ACC112 (cell line): ENCODE data around the gene EIF4E.
"Not testable (repeated sequence)": the region's sequence is repeated elsewhere in the genome, so short reads cannot be mapped to it uniquely, and the experiment has no call there.

ENCODE experiments used
- H2AFZ ChIP-seq: fragments of 200-600 bp; sonication (generic); one replicate; pipeline ENCODE4 v1.6.0; 2017; ENCODE audit warnings: antibody characterized with exemption, low read length; ENCODE audit not compliant: unreplicated experiment
- H3K27ac ChIP-seq: fragments of 200-600 bp; sonication (generic); 2 replicates; pipeline ENCODE4 v1.5.1; 2014; ENCODE audit warnings: low read depth, mild to moderate bottlenecking, antibody characterized with exemption, low read length, moderate library complexity
- H3K27me3 ChIP-seq: fragments of 200-600 bp; sonication (generic); 2 replicates; pipeline ENCODE4 v1.6.1; 2014; ENCODE audit warnings: mild to moderate bottlenecking, antibody characterized with exemption, low read length, moderate library complexity, mixed read lengths; ENCODE audit not compliant: insufficient read depth
- H3K36me3 ChIP-seq: fragments of 200-600 bp; sonication (generic); 2 replicates; pipeline ENCODE4 v1.6.1; 2016; ENCODE audit warnings: mild to moderate bottlenecking, antibody characterized with exemption, low read length, moderate library complexity, mixed read lengths; ENCODE audit not compliant: insufficient read depth
- H3K4me1 ChIP-seq: fragments of 200-600 bp; sonication (generic); one replicate; pipeline ENCODE4 v1.6.1; 2016; ENCODE audit warnings: low read length, mixed read lengths; ENCODE audit not compliant: insufficient read depth, unreplicated experiment, control insufficient read depth
- H3K4me3 ChIP-seq: fragments of 200-600 bp; sonication (generic); 2 replicates; pipeline ENCODE4 v1.5.1; 2014; ENCODE audit warnings: mild to moderate bottlenecking, low read depth, low read length
- H3K79me2 ChIP-seq: fragments of 200-600 bp; sonication (generic); one replicate; pipeline ENCODE4 v1.6.0; 2016; ENCODE audit warnings: low read length; ENCODE audit not compliant: control insufficient read depth, unreplicated experiment, insufficient read depth

EIF4E gene

DNA sequence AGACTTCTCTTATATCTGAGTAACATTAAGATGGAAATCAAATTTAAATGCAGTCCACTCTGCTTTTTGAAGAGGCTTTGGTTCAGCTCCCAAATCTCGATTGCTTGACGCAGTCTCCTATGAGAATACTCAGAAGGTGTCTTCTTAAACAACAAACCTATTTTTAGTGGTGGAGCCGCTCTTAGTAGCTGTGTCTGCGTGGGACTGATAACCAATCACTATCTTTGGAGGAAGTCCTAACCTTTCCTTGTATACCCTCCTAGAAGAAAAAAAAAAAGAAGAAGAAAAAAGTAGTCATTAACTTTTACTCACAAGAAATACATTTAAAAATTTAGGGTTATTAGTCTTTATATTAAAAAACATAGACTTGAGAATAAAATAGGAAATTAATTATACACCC lies 48.0 kb downstream of the EIF4E start:
- not testable (repeated sequence) for H3K4me3 ChIP-seq, H3K27me3 ChIP-seq, H3K4me1 ChIP-seq, H3K79me2 ChIP-seq, H2AFZ ChIP-seq, H3K27ac ChIP-seq
- H3K36me3 ChIP-seq: peaks cover 16% of the 10 kb centered on the region

DNA sequence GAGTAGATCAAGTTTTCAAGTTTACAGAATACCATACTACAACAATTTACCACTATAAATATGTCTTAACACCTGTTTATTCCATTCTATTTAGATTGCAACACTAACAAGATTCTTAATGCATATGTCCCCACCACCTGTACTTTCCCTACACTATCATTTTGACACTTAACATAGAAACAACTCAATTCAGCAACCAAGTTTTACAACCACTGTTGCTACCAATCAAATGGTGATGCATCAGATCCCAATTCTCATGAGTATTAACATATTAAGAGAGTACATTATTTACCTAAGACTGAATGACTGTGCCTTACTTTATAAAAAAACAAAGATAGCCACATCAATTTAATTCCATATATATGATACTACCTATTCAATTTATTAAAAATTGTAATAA lies 49.4 kb downstream of the EIF4E start:
- Histone ChIP-seq H3K36me3 (peaks cover 10% of the 10 kb centered on the region), H3K4me3 (no peak overlapping the region), H3K79me2 (peaks cover 3% of the 10 kb centered on the region), H3K27ac (no peak overlapping the region), H2AFZ (no peak overlapping the region), H3K27me3 (no peaks in the 10 kb centered on the region), H3K4me1 (no peaks in the 10 kb centered on the region)

DNA sequence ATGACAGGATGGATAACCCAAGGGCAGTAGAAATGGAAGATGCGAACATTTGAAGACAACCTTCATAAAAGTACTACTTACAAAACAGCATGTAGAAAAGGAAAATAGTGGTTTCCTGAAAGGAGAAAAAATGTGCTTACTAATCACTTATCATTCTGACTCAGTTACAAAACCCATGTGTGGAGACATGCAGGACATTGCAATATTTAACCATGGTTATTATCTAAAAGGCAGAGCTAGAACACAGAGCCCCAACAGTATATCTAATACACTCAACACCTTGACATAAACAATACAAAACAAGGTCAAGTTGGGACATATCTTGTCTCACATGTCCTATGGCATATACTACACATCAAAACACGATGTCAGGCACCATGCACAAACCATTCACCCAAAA lies 55.9 kb downstream of the EIF4E start:
- Histone ChIP-seq H3K4me1 (peaks cover 7% of the 10 kb centered on the region), H3K4me3 (no peak overlapping the region), H3K79me2 (no peaks in the 10 kb centered on the region), H3K36me3 (no peaks in the 10 kb centered on the region), H3K27ac (no peak overlapping the region), H3K27me3 (no peaks in the 10 kb centered on the region), H2AFZ (no peak overlapping the region)

DNA sequence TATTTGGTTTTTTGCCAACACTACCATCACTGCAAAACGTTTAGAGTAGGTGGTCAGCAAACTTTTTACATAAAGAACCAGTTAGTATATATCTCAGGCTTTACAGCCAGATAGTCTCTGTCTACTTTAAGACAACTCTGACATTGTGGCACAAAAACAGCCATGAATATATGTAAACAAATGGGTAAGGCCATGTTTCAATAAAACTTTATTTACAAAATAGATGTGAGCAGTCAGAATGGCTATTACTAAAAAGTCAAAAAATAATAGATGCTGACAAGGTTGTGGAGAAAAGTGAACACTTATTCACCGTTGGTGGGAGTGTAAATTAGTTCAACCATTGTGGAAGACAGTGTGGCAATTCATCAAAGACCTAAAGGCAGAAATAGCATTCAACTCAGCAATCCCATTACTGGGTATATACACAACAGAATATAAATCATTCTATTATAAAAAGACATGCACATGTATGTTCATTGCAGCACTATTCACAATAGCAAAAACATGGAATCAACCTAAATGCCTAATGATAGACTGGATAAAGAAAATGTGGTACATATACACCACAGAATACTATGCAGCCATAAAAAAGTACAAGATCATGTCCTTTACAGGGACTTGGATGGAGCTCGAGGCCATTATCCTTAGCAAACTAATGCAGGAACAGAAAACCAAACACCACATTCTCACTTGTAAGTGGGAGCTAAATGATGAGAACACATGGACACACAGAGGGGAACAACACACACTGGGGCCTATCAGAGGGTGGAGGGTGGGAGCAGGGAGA lies 56.6 kb downstream of the EIF4E start:
- not testable (repeated sequence) for H3K79me2 ChIP-seq, H3K36me3 ChIP-seq, H3K4me1 ChIP-seq, H3K27me3 ChIP-seq, H3K4me3 ChIP-seq, H2AFZ ChIP-seq, H3K27ac ChIP-seq

DNA sequence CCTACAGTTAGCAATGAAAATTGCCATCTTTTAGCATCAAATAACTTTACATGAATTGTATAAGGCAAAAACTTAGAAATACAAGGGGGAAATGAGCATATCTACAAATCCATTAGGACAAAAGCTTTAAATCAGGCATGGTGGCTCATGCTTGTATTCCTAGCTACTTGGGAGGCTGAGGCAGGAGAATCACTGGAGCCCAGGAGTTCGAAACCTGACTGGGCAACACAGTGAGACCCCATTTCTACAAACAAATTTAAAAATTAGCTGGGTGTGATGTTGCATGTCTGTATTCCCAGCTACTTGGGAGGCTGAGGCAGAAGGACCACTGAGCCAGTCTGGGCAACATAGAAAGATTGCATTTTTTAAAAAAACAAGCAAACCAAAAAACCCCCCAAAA lies 61.3 kb downstream of the EIF4E start:
- Histone ChIP-seq H2AFZ (no peak overlapping the region), H3K79me2 (no peaks in the 10 kb centered on the region), H3K4me3 (no peak overlapping the region), H3K27me3 (no peaks in the 10 kb centered on the region), H3K27ac (no peak overlapping the region), H3K36me3 (no peaks in the 10 kb centered on the region), H3K4me1 (no peaks in the 10 kb centered on the region)

DNA sequence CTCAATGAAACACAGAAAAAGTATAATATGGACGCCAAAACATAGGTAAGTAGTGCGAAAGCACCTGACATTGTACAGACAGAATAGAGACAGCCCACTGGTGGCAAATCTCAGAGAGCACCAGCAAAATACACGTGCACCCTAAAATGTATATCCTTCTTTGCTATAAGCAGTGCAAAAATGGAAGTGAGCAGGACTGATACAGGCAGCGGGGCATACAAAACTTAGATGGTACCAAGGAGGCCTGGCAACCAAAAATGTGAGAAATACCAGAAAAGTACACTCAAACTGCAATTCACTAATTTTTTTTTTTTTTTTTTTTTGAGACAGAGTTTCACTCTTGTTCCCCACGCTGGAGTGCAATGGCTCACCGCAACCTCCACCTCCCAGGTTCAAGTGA lies 63.9 kb downstream of the EIF4E start:
- Histone ChIP-seq H3K4me3 (no peak overlapping the region), H3K79me2 (no peaks in the 10 kb centered on the region), H2AFZ (no peak overlapping the region), H3K4me1 (no peaks in the 10 kb centered on the region), H3K27ac (no peak overlapping the region), H3K36me3 (no peaks in the 10 kb centered on the region), H3K27me3 (no peaks in the 10 kb centered on the region)

DNA sequence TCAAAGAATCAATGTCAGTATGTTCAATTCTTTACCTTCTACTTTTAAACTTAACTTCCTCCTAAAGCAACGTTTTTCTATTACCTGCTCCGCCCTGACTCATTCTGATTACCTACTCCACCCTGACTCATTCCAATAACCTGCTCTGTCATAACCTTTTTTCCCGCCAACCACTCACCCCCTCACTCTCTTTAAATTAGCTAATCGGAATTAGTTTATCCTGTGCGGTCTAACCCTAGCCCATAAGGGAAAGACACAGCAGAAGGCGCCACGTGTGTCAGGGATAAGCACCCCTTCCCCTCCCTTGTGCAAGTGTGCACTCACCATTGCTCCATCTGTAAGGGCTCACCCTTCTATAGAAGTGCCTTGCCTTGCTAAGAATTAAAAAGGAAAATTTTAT lies 64.4 kb downstream of the EIF4E start:
- Histone ChIP-seq H3K36me3 (no peaks in the 10 kb centered on the region), H3K4me3 (no peak overlapping the region), H2AFZ (no peak overlapping the region), H3K79me2 (no peaks in the 10 kb centered on the region), H3K27me3 (no peaks in the 10 kb centered on the region), H3K27ac (no peak overlapping the region), H3K4me1 (no peaks in the 10 kb centered on the region)

DNA sequence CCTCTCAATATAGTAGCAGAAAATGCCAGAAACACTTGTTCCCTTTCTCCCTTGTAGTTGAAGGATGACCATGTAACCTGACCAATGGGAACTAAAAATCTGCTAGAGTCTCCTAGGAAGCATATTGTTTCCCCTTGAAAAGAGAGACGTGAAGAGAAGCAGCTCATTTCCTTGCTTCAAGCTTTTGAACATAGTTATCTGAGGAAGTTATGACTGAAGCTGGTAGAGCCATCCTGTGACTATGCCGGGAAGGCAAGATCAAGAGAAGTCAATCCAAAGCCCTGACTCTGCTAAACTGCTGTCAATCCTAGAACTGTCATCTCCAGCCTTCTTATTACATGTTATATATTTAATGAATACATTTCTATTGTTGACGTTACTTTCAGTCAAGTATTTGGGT lies 66.6 kb downstream of the EIF4E start:
- Histone ChIP-seq H3K27me3 (no peaks in the 10 kb centered on the region), H3K4me3 (no peak overlapping the region), H2AFZ (no peak overlapping the region)

DNA sequence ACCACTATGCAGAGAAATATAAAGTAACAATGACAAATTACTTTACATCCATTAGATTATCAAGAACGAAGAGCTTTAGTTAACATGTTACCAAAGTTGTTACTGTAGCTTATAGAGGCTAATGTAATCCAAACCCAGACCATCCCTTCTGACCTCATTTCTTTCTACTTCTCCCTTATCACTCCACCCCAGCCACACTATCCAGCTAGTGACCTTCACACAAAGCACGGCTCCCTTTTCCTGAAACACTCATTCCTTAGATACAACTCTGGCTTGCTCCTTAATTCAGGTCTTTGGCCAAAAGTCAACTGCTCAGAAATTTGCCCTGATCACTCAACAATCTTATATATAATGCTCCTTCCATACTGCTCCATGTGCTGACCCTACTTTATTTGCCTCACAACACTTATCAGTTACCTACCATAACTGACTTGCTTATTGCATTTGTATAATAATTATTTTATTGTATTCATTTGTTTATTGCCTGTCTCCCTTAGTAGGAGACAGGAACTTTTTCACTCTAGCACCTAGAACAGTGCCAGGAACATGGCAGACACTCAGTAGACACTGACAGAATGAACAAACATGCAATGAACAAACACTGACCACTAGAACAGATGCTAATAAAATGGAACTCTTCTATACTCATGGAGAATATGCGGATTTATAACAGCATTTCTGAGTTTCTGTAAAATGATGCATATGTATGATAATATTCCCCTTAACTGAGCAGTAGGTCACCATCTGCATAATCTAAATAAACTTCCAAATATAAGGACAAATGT lies 67.6 kb downstream of the EIF4E start:
- Histone ChIP-seq H3K36me3 (no peaks in the 10 kb centered on the region), H2AFZ (no peak overlapping the region), H3K27ac (no peak overlapping the region)

More for the DNA sequence above, 66.6 kb downstream of the EIF4E start:
- no peaks in the 10 kb centered on the region for H3K79me2 ChIP-seq
- H3K4me1 ChIP-seq: no peaks in the 10 kb centered on the region
- H3K27ac ChIP-seq: no peak overlapping the region
- no peaks in the 10 kb centered on the region for H3K36me3 ChIP-seq

DNA sequence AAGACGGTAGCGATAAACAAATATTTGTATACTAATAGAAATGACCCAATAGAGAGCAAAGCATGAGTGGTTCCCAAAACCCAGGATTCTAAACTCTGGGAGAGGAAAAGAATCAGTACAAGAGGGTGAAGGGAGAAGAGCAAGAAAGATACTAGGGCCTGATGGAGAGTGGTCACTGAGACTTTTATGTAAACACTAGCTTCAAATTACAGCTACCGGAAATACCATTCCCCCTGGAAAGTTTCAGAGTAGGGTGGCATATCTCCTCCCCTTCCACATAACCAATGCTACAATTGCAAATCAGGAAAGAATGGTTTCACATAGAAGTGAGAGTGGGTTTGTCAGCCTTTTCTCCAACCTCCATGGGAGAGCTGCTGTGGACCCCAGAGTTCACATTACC lies 77.1 kb downstream of the EIF4E start:
- no peaks in the 10 kb centered on the region for H3K79me2 ChIP-seq
- H3K36me3 ChIP-seq: no peaks in the 10 kb centered on the region
- no peak overlapping the region for H2AFZ ChIP-seq
- H3K27me3 ChIP-seq: no peaks in the 10 kb centered on the region
- H3K4me1 ChIP-seq: peaks cover 9% of the 10 kb centered on the region
- no peak overlapping the region for H3K4me3 ChIP-seq
- no peak overlapping the region for H3K27ac ChIP-seq

More for the DNA sequence above, 67.6 kb downstream of the EIF4E start:
- Histone ChIP-seq H3K27me3 (no peaks in the 10 kb centered on the region), H3K4me3 (no peak overlapping the region), H3K4me1 (no peaks in the 10 kb centered on the region), H3K79me2 (no peaks in the 10 kb centered on the region)

DNA sequence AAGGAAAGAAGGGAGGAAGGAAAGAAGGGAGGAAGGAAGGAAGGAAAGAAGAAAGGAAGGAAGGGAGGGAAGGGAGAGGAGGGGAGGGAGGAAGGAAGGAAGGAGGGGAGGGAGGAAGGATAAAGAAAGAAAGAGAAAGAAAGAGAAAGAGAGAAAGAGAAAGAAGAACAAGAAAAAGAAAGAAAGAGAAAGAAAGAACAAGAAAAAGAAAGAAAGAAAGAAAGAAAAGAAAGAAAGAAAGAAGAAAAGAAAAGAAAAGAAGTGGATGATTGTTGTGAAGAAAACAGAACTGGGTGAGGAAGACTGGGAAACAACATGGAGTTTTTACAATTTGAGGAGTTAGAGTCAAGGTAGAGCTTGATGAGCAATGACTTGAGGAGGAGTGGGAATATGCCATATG lies 78.0 kb downstream of the EIF4E start:
- H3K27me3 ChIP-seq: no peaks in the 10 kb centered on the region
- H3K27ac ChIP-seq: no peak overlapping the region
- no peak overlapping the region for H3K4me3 ChIP-seq
- no peaks in the 10 kb centered on the region for H3K79me2 ChIP-seq
- no peak overlapping the region for H2AFZ ChIP-seq
- H3K4me1 ChIP-seq: peaks cover 9% of the 10 kb centered on the region
- no peaks in the 10 kb centered on the region for H3K36me3 ChIP-seq
